ENCODE data around the gene TPM4. TPM values are rescaled to one million over a fixed set of nuclear protein-coding genes. Genes with fewer than 3 reads are reported as not detected.
A peak's percentile ranks its signal among the peaks of the same experiment; 100 is the strongest.
"Not testable (repeated sequence)": the region's sequence is repeated elsewhere in the genome, so short reads cannot be mapped to it uniquely, and the experiment has no call there.

The TPM4 gene
- total RNA-seq = 95.4 TPM
- long read RNA-seq, transcript TPM4-213 (1 exons, 2,672 nt) = minor isoform, 13 of 212 reads
- long read RNA-seq, transcript TPM4-201 (8 exons, 2,666 nt) = major isoform, 131 of 212 reads
- long read RNA-seq, partial matches to known transcripts = 56 of 212 reads
- long read RNA-seq, other reads (novel, unspliced or antisense) = 11 of 212 reads

GRCh38 chr19:16076154-16076957, at the start of gene TPM4:
Gene TPM4, plus strand, starts transcription at chr19:16076495. Its CDS starts 71 bp downstream, at chr19:16076566.
- peak; percentile 95 for DNase-seq (ENCODE audit: low spot score)
- intact Hi-C loops (cut with DNase I) = no loop called here

GRCh38 chr19:16026756-16027155, 49.5 kb upstream of the TPM4 start:
- DNase-seq (ENCODE audit: low spot score) = peak; percentile 22
- intact Hi-C loops (cut with DNase I) = no loop called here

- intact Hi-C loops (cut with DNase I) = no loop called here
- no peak for DNase-seq (ENCODE audit: low spot score)
Measured at GRCh38 chr19:16027528-16027927, 48.8 kb upstream of the TPM4 start.

- intact Hi-C loops (cut with DNase I); DNase-seq (ENCODE audit: low spot score): not testable (repeated sequence)
Measured at GRCh38 chr19:16030155-16030554, 46.1 kb upstream of the TPM4 start.

GRCh38 chr19:16030964-16031871, 45.1 kb upstream of the TPM4 start:
- intact Hi-C loops (cut with DNase I) = no loop called here
- DNase-seq (ENCODE audit: low spot score) = no peak

GRCh38 chr19:16031872-16032200, 44.5 kb upstream of the TPM4 start:
- intact Hi-C loops (cut with DNase I) = no loop called here
- no peak for DNase-seq (ENCODE audit: low spot score)

GRCh38 chr19:16032509-16033135, 43.7 kb upstream of the TPM4 start:
- intact Hi-C loops (cut with DNase I) = no loop called here
- no peak for DNase-seq (ENCODE audit: low spot score)

GRCh38 chr19:16033136-16033530, 43.2 kb upstream of the TPM4 start:
- DNase-seq (ENCODE audit: low spot score) = no peak
- intact Hi-C loops (cut with DNase I) = no loop called here

GRCh38 chr19:16033721-16034120, 42.6 kb upstream of the TPM4 start:
- no peak for DNase-seq (ENCODE audit: low spot score)
- intact Hi-C loops (cut with DNase I) = no loop called here

GRCh38 chr19:16034180-16034579, 42.1 kb upstream of the TPM4 start:
- no peak for DNase-seq (ENCODE audit: low spot score)
- intact Hi-C loops (cut with DNase I) = no loop called here

GRCh38 chr19:16034958-16035560, 41.2 kb upstream of the TPM4 start:
- no peak for DNase-seq (ENCODE audit: low spot score)
- intact Hi-C loops (cut with DNase I) = no loop called here

GRCh38 chr19:16035601-16036297, 40.5 kb upstream of the TPM4 start:
- intact Hi-C loops (cut with DNase I) = no loop called here
- DNase-seq (ENCODE audit: low spot score) = no peak

- intact Hi-C loops (cut with DNase I) = no loop called here
- no peak for DNase-seq (ENCODE audit: low spot score)
Measured at GRCh38 chr19:16036397-16036925, 39.8 kb upstream of the TPM4 start.

GRCh38 chr19:16036941-16037340, 39.4 kb upstream of the TPM4 start:
- intact Hi-C loops (cut with DNase I) = no loop called here
- no peak for DNase-seq (ENCODE audit: low spot score)

GRCh38 chr19:16037424-16038195, 38.7 kb upstream of the TPM4 start:
- intact Hi-C loops (cut with DNase I) = no loop called here
- peak; percentile 62 for DNase-seq (ENCODE audit: low spot score)

GRCh38 chr19:16038196-16038695, 38.0 kb upstream of the TPM4 start:
- intact Hi-C loops (cut with DNase I) = no loop called here
- DNase-seq (ENCODE audit: low spot score) = no peak

GRCh38 chr19:16039081-16039480, 37.2 kb upstream of the TPM4 start:
- intact Hi-C loops (cut with DNase I) = no loop called here

GRCh38 chr19:16039545-16039944, 36.8 kb upstream of the TPM4 start:
- no peak for DNase-seq (ENCODE audit: low spot score)
- intact Hi-C loops (cut with DNase I) = no loop called here

More at GRCh38 chr19:16039081-16039480, 37.2 kb upstream of the TPM4 start:
- no peak for DNase-seq (ENCODE audit: low spot score)

Data from cardiac septum (tissue), 1 donor.